ENCODE data around the gene CHAT. TPM values are rescaled to one million over a fixed set of nuclear protein-coding genes. Genes with fewer than 3 reads are reported as not detected.

Gene CHAT
- total RNA-seq, 4 donors from 2014 or later: not detected

GRCh38 chr10:49688920-49689319 lies 75.1 kb downstream of the CHAT start:
- WGBS, 2 donors: 24 to 28% methylated on average over 7 of the region's 7 CpGs
- intact Hi-C loops (cut with DNase I): no loop called here
- H3K4me1 ChIP-seq: no peaks in the 10 kb centered on the region
- H3K27me3 ChIP-seq: no peaks in the 10 kb centered on the region
- no peaks in the 10 kb centered on the region for H3K9me3 ChIP-seq
- TF ChIP-seq CTCF (IDR thresholded peaks at IDR 0.05) (no peak), POLR2A (IDR thresholded peaks at IDR 0.05) (no peak)
- no peak overlapping the region for H3K4me3 ChIP-seq (replicated peaks in 1 of 3)
- DNase-seq: no peak
- H3K36me3 ChIP-seq: no peaks in the 10 kb centered on the region
- H3K27ac ChIP-seq: no peak overlapping the region

- Histone ChIP-seq H3K4me1 (no peaks in the 10 kb centered on the region), H3K27ac (no peak overlapping the region), H3K9me3 (no peaks in the 10 kb centered on the region), H3K27me3 (no peaks in the 10 kb centered on the region), H3K4me3 (replicated peaks in 1 of 3) (no peak overlapping the region), H3K36me3 (no peaks in the 10 kb centered on the region)
- TF ChIP-seq POLR2A (IDR thresholded peaks at IDR 0.05): no peak
- no peak for TF ChIP-seq CTCF (IDR thresholded peaks at IDR 0.05)
- 28 to 30% methylated on average over 12 of the region's 12 CpGs for WGBS, 2 donors
- no peak for DNase-seq
- intact Hi-C loops (cut with DNase I): no loop called here
Measured at GRCh38 chr10:49689882-49690510, 76.2 kb downstream of the CHAT start.

DNA sequence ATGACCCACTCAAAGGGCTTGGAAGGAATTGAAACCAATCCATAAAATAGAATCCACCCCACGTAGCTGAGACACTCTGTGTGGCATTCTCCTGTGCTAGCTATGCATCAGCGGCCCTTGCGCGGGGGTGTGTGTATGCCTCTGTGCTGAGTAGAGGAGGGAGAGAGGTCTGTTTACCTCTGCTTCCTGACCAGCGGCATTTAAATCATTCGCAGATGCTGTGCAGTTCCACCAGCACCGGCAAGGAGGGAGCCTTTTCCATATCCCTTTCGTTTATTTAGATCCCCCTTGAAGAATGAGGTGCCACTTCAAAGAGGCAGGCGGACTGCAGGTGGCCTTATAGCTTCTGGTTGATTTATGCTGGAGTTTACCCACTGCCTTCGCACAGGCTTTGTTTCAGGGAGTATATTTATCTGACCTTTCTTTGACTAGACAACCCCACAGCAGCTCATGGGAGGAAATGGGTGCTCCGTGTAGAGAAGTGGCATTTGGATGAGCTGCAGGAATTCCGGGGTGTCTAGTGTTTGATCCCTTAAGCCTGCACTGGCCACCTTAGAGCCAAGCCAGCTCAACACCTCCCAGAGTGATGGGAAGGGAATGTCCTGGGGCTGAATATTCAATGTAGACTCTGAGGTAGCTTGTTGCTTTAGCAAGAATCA lies 77.0 kb downstream of the CHAT start:
- Histone ChIP-seq H3K9me3 (no peaks in the 10 kb centered on the region), H3K27me3 (no peaks in the 10 kb centered on the region), H3K36me3 (no peaks in the 10 kb centered on the region), H3K27ac (no peak overlapping the region), H3K4me3 (replicated peaks in 1 of 3) (no peak overlapping the region), H3K4me1 (no peaks in the 10 kb centered on the region)
- TF ChIP-seq POLR2A (IDR thresholded peaks at IDR 0.05) (no peak), CTCF (IDR thresholded peaks at IDR 0.05) (no peak)
- intact Hi-C loops (cut with DNase I): no loop called here
- 4 to 7% methylated on average over 10 to 12 of the region's 12 CpGs for WGBS, 2 donors
- DNase-seq: peak in 1 of 2 donors; percentile 19

- TF ChIP-seq POLR2A (IDR thresholded peaks at IDR 0.05) (no peak), CTCF (IDR thresholded peaks at IDR 0.05) (no peak)
- Histone ChIP-seq H3K27ac (no peak overlapping the region), H3K27me3 (no peaks in the 10 kb centered on the region), H3K4me3 (replicated peaks in 1 of 3) (no peak overlapping the region), H3K36me3 (no peaks in the 10 kb centered on the region), H3K4me1 (no peaks in the 10 kb centered on the region), H3K9me3 (no peaks in the 10 kb centered on the region)
- no peak for DNase-seq
- WGBS, 2 donors: 40 to 57% methylated on average over 6 to 9 of the region's 9 CpGs
- intact Hi-C loops (cut with DNase I): no loop called here
Measured at GRCh38 chr10:49691588-49691987, 77.8 kb downstream of the CHAT start.

DNA sequence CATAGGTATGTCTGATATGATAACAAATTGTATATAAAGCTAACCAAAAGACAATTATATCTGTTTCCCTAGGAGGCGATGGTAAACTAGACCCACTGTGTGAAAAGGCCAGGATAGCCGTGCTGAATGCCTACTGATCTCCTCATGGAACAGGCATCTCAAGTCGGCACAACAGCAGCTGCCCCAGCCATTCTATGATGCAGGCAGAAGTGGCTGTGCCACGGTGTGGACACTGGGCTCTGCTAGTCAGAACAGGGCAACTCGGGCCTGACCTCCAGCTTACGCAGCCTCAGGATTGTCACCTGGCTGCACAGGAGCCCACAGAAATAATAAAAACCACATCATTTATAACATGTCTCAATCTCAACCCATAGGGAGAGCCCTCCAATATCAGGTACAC lies 80.6 kb downstream of the CHAT start:
- intact Hi-C loops (cut with DNase I): no loop called here
- no peak for DNase-seq
- TF ChIP-seq POLR2A (IDR thresholded peaks at IDR 0.05): no peak
- no peak for TF ChIP-seq CTCF (IDR thresholded peaks at IDR 0.05)
- 86 to 90% methylated on average over 6 of the region's 6 CpGs for WGBS, 2 donors
- no peaks in the 10 kb centered on the region for H3K36me3 ChIP-seq
- H3K27ac ChIP-seq: no peak overlapping the region
- H3K4me3 ChIP-seq (replicated peaks in 1 of 3): no peak overlapping the region
- no peaks in the 10 kb centered on the region for H3K27me3 ChIP-seq
- H3K4me1 ChIP-seq: no peaks in the 10 kb centered on the region
- no peaks in the 10 kb centered on the region for H3K9me3 ChIP-seq
